GM15510 (cell line): ENCODE results near the gene SCAF11.

Experiments used
- POLR2A ChIP-seq: IDR thresholded peaks from 3 replicates; pipeline ENCODE4 v1.6.1; 2011; ENCODE audit warnings: borderline replicate concordance; ENCODE audit not compliant: insufficient read length; ENCODE audit errors: extremely low read depth

The SCAF11 gene, protein sequence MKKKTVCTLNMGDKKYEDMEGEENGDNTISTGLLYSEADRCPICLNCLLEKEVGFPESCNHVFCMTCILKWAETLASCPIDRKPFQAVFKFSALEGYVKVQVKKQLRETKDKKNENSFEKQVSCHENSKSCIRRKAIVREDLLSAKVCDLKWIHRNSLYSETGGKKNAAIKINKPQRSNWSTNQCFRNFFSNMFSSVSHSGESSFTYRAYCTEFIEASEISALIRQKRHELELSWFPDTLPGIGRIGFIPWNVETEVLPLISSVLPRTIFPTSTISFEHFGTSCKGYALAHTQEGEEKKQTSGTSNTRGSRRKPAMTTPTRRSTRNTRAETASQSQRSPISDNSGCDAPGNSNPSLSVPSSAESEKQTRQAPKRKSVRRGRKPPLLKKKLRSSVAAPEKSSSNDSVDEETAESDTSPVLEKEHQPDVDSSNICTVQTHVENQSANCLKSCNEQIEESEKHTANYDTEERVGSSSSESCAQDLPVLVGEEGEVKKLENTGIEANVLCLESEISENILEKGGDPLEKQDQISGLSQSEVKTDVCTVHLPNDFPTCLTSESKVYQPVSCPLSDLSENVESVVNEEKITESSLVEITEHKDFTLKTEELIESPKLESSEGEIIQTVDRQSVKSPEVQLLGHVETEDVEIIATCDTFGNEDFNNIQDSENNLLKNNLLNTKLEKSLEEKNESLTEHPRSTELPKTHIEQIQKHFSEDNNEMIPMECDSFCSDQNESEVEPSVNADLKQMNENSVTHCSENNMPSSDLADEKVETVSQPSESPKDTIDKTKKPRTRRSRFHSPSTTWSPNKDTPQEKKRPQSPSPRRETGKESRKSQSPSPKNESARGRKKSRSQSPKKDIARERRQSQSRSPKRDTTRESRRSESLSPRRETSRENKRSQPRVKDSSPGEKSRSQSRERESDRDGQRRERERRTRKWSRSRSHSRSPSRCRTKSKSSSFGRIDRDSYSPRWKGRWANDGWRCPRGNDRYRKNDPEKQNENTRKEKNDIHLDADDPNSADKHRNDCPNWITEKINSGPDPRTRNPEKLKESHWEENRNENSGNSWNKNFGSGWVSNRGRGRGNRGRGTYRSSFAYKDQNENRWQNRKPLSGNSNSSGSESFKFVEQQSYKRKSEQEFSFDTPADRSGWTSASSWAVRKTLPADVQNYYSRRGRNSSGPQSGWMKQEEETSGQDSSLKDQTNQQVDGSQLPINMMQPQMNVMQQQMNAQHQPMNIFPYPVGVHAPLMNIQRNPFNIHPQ (N-terminal part only)

DNA sequence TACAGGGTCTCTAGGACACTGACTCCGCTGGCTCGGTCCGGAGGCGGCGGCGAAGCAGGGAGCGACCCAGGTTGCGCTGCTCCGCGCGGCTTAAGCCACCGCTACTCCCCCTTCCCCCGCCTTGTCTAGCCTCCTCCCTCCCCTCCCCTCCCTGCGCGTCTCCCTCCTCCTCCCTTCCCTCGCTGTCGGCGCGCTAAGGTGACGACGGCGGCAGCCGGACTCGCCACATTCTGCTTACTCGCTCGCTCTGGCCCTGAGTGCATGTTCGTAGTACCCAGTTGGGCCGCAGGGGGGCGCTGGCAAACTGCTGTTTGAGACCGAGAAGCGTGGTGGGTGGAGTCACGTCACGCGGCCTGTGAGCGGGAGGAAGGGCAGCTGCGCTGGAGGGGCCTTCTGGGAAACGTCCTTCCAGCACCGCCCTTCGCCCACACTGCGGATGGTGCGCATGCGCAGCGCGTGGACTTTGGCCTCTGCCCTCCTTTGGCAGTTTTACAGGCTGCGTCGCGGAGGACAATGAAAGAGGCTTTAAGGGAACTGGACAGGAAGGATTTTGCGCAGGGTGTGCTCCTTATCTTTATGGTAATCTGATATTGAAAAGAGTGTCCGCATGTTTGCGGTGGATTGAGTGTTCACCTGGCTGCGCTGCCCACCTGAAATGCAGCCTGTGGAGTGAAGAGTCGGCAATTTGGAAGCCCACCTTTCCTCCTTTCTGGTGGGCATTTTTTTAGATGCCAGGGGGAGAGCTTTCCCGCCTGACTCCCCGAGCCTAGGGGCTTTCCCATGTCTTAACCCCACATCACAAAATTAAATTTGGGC lies at the start of gene SCAF11:
SCAF11 (minus strand) TSS at position 107 of the 816 bp plus-strand sequence. CDS start 26,407 bp downstream, outside the sequence.
- TF ChIP-seq POLR2A, result peak; percentile 67

DNA sequence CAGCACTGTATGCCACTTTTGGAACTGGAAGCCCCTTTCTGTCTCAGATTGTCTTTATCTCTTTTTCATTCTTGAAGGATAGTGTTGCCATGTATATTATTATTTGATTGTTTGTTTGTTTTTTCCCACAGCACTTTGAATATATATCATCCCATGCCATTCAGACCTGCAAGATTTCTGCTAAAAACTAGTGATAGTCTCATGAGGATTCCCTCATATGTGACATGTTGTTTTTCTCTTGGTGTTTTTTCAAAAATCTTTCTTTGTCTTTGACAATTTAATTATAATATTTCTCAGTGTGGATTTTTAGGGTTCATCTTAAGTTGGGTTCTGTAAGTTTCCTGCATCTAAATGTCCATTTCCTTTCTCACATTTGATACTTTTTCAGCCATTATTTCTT lies 36.8 kb upstream of the SCAF11 start:
- TF ChIP-seq POLR2A, result no peak

DNA sequence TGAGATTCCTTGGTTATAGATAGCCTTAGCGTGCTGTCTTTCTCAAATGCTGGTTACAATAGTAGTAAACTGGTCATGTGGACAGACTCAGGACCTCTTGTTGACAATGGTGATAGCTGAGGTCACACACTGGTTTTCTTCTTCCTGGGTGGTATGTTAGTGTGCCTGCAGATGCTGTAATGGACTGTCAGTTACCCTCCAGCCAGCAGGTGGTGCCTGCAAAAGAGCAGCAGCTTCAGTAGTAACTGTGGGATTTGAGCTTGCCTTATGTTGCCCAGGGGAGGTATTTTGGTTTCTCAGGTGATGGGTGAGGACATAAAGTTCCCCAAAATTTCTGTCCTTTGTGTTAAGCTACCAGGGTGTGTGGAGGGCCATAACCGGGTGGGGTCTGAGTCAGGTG lies 33.7 kb upstream of the SCAF11 start:
- no peak for TF ChIP-seq POLR2A

DNA sequence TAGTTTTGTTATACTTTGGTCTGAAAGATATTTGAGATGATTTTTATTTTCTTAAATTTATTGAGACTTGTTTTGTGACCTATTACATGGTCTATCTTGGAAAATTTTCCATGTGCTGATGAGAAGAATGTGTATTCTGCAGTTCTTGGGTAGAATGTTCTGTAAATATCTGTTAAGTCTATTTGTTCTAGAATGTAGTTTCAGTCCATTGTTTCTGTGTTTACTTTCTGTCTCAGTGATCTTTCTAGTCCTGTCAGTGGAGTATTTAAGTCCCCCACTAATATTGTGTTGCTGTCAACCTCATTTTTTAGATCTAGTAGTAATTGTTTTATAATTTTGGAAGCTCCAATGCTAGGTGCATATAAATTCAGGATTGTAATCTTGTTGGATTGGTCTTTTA lies 30.4 kb upstream of the SCAF11 start:
- TF ChIP-seq POLR2A, result no peak

DNA sequence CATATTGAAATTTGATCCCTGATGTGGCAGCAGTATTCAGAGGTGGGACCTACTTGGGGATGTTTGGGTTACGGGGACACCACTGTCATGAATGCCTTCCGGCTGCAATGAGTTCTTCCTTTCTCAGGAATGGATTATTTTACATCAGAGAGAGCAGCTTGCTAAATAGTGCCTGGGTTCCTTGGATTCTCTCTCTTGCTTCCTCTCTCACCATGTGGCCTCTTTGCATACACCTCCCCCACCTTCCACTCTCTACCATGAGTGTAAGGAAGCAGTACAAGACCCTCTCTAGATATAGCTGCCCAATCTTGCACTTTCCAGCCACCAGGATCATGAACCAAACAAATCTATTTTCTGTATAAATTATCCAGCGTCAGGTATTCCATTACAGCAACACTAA lies 15.4 kb upstream of the SCAF11 start:
- TF ChIP-seq POLR2A, result no peak

DNA sequence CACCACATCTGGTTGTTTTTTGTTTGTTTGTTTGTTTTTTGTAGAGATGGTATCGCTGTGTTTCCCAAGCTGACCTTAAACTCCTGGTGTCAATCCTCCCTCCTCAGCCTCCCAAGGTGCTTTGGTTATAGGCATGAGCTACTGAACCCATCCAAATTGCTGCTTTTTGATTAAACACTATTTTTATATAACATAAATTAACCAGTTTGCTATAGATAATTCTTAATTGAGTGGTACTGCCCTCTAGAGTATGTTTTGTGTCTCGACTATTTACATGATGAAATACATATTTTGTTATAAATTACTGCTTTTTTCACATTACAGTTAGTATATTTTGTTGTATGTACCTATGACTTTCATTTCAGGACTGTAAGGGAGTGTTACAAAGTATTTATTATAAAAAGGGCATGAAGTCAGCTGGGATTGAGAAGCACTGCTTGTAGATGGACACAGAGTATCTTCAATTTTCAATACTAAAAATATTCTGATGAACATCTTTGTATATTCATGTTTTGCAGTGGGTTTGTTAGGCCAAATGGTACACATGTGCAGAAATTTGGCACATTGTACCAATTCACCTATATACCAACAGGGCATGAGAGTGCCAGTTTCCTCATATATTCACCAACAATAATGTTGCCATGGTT lies 14.9 kb upstream of the SCAF11 start:
- no peak for TF ChIP-seq POLR2A

DNA sequence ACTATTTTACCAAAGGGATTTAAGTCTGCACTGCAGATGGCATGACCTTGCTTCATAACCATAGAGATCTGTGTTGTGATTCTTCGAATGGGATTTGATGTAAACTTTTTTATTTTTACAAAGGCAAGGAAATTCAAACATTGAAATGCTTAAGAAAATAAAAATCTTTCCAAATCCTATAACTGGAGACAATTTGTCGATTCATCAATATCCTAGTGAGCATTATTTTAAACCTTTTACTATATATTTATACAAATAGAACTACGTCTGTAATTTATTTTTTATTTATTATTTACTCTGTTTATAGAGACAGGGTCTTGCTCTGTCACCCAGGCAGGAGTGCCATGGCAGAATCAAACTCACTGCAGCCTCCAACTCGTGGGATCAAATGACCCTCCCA lies 14.3 kb upstream of the SCAF11 start:
- TF ChIP-seq POLR2A, result no peak

DNA sequence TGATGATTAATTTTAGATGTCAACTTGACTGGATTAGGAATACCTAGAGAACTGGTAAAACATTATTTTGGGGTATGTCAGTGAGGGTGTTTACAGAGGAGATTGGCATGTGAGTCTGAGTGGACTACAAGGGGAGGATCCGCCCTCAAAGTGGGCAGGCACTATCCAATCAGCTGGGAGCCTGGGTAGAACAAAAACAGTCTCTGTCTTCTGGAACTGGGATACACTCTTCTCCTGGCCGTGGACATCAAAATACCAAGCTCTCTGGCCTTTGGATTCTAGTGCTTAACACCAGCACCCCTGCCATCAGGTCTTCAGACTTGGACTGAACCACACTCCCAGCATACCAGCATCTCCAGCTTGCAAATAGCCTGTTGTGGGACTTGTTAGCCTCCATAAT lies 4.4 kb upstream of the SCAF11 start:
- TF ChIP-seq POLR2A, result no peak

DNA sequence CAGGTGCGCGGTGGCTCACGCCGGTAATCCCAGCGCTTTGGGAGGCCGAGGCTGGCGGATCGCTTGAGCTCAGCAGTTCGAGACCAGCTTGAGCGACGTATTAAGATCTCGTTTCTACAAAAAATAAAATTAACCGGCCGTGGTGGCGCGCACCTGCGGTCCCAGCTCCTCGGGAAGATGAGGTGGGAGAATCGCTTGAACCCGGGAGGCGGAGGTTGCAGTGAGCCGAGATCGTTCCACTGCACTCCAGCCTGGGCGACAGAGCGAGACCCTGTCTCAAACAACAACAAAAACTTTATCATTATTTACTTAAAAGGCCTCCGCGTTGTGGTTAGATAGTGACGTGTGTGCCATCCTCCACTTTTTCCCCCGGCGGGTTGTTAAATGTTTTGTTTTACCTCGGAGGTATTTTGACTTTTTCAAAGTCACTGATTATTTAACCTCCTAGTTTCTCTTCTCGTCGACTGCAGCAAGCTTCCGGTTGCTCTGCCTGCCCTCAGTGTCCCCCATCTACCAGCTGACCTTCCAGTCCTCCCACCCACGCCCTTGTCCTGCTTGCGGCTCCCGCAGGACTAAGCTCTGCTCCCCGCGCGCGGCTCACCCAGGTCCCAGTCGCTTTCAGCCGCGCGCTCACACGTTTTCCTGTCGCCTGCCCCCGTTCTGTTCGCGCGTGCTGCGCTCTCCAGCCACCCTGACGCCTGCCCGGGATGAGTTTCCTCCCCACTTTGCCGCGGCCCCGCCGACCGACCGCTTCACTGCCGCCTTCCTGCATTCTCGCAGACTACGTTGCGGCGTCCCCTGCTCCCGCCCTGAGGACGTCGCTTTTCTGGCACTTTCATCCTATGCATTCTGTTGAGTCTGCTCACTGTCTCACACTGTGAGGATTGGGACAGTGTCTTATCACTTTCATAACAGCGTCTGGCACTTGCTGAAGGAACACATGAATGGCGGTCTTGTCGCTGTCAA lies 1.2 kb upstream of the SCAF11 start:
- peak; percentile 70 for TF ChIP-seq POLR2A

DNA sequence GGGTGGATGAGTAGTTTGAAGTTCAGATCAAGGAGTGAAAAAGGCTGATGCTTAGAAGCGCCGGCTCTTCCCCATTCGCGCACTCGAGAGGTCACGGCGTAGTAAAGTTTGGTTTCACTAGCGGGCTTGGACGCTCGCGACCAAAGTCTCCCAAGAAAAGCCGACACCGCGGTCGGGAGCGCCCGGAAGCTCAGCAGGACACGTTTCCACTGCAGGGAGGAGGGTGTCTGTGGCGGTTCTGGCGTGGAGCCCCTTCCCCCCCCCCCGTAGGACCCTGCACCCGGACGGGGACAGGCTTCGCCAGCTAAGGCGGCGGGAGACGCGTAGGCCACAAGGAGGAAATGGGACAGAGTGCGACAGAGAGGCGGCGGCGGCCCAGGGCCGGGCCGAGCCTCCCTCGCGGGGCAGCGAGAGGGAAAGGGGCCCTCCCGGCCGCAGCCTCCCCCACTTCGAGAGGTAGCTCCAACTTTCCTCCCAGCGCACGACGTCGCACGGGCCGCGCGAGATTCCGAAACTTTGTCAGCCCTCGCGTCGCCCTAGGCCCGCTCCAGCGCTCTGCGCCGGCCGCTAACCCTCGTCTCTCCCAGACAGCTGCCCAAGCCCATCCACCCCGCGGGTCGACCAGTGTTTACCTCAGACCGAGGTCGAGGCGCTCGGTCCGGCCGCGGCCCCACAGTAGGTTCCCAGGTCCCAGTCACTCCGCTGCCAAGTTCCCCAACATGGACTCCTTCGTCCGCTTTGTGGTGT lies 480 bp downstream of the SCAF11 start:
- TF ChIP-seq POLR2A, result peak; percentile 37

DNA sequence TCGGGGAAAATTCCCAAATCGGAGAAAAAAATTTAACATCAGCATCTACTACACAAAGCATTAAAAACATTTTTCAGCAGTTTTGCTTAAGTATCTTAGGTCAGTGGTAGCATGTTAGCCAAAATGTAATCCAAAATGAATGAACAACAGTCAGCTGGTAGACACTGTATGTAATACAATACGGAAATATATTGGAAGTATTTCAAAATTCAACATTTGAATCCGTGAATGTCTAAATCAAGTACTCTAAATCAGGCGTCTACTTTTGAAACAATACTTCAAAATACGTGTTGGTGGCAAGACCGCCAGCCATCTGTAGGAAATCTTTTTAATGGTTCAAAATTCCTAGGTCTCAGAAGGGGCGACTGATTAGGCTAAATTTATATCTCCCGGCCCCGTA lies 1.1 kb downstream of the SCAF11 start:
- TF ChIP-seq POLR2A, result no peak

DNA sequence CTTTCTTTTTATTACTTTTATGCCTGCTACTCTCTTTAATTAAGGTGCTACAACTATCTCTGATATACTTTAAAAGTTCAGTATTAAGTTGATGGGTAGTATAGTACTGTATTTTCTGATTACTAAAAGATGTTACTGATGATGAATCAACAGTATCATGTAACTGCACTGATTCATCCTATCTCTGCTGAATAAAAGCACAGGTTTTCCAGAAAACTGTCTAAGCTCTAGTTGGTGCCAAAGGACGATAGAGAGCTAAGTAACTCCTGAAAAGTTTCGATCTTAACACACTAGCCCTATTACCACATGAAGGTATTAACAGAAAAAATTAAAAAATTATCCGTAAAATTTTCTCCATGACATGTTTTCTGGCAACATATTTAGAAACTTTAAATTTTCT lies 2.1 kb downstream of the SCAF11 start:
- TF ChIP-seq POLR2A, result no peak
